CD4-positive, alpha-beta T cell treated with Interleukin-6 for 4 hours (primary cell): ENCODE data around the gene SPIB.
"Not testable (repeated sequence)": the region's sequence is repeated elsewhere in the genome, so short reads cannot be mapped to it uniquely, and the experiment has no call there.

Source experiments
- DNase-seq: peaks from one replicate; pipeline ENCODE4 v3.0.0-alpha.2; 2020; ENCODE audit warnings: mixed read lengths

Gene SPIB

DNA sequence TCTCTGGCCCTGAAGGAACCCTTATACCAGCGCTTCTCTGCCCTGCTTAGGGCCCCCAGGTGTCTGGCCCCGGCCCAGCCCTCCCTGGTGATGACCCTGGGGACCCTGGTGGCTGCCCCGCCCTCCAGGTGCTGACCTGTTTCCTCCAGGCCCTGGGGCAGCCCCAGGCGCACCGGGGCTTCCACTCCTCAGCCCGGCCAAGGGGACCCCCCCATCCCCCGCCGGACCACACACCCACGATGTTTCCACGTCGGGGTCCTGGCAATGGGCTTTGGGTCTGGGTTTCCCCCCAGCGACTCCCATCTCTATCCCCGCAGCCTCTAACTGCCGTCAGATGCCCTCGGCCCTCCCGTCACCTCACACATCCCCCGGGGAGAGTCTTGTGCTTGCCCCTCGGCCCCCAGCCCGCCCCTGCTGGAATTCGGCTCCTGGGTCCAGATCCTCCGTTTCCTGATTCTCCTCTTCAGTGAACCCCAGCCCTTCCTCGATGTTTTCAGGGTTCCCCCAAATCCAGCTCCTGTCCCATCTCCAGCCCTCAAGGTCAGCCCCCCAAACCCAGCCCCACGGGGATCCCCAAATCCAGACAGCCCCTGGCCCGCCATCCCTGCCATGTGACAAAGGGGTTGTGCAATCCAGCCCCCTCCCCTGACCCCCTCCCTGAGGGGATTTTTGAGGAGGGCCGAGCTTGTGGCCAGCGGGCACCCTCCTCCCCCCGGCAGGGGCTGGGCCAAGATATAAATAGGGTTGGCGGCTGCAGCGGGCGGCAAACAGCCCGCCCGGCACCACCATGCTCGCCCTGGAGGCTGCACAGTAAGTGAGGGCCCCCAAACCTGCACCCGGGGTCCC, at the start of gene SPIB:
TSS of gene SPIB (plus strand) at position 763 of the 846 bp plus-strand sequence. CDS start at position 788, 25 bp downstream.
- DNase-seq = no peak

DNA sequence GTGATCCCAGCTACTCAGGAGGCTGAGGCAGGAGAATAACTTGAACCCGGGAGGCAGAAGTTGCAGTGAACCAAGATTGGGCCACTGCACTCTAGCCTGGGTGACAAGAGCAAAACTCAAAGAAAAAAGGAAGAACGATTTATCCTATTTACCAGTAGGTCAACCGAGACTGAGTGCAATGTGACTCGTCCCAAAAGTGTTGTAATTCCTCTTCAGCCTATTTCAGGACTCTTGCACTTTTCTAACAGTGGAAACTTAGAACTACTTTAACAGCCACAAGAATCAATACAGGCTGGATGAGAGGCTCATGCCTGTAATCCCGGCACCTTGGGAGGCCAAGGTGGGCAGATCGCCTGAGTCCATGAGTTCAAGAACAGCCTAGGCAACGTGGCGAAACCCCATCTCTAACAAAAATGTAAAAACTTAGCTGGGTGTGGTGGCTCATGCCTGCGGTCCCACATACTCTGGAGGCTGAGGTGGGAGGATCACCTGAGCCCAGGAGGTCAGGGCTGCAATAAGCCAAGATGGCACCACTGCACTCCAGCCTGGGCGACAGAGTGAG, 46.7 kb upstream of the SPIB start:
- DNase-seq = no peak

DNA sequence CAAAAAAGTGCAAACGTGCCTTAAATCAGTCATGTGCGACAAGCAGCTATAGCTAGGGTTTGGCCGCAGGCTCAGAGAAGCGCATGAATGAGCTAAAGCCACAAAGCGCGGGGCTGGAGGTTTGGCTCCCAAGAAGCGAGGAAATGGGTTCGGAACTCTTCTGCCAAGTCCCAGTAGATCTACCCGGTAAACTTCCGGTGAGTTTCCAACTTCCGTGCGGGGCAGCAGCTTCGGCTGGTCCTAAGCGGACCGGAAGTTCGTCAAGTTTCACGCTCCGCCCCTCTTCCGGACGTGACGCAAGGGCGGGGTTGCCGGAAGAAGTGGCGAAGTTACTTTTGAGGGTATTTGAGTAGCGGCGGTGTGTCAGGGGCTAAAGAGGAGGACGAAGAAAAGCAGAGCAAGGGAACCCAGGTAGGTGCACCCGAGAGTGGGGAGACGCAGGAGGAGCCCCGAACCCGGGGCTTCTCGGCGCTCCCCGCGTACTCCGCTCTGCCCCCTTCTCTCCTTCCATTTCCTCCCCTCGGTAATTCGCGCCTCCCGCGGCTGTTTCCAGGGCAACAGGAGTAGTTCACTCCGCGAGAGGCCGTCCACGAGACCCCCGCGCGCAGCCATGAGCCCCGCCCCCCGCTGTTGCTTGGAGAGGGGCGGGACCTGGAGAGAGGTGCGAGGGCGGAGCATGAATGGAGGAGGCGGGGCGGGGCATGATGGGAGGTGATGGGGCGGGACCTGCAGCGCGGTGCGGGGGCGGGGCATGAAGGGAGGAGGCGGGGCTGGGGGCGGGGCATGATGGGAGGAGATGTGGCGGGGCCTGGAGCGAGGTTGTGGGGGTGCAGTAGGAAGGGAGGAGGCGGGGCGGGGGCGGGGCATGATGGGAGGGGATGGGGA, 42.3 kb upstream of the SPIB start, which contains the start of gene NR1H2:
TSS of gene NR1H2 (plus strand) at position 292 of the 885 bp plus-strand sequence. CDS start 1,149 bp downstream, outside the sequence.
- peak; percentile 95 for DNase-seq

GRCh38 chr19:50377051-50377461, 41.7 kb upstream of the SPIB start:
- peak; percentile 68 for DNase-seq

DNA sequence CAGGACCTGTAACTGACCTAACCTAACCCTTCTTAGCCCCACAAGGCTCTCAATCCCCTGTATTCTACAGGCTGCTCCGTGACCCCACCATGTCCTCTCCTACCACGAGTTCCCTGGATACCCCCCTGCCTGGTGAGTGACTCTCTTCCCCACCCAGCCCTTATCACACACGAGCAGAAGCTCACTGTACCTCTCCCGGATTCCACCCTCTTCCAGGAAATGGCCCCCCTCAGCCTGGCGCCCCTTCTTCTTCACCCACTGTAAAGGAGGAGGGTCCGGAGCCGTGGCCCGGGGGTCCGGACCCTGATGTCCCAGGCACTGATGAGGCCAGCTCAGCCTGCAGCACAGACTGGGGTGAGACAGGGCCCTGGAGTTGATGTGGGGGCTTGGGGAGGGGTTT, 41.2 kb upstream of the SPIB start:
- no peak for DNase-seq

DNA sequence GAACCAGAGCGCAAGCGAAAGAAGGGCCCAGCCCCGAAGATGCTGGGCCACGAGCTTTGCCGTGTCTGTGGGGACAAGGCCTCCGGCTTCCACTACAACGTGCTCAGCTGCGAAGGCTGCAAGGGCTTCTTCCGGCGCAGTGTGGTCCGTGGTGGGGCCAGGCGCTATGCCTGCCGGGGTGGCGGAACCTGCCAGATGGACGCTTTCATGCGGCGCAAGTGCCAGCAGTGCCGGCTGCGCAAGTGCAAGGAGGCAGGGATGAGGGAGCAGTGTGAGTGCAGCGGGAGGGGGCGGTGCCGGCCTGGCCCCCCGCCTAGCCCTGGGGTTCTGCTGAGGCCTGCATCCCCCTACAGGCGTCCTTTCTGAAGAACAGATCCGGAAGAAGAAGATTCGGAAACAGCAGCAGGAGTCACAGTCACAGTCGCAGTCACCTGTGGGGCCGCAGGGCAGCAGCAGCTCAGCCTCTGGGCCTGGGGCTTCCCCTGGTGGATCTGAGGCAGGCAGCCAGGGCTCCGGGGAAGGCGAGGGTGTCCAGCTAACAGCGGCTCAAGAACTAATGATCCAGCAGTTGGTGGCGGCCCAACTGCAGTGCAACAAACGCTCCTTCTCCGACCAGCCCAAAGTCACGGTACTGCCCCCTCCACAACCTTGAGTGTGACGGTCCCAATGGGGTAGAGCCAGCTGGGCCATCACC, 40.4 kb upstream of the SPIB start:
- DNase-seq = no peak

DNA sequence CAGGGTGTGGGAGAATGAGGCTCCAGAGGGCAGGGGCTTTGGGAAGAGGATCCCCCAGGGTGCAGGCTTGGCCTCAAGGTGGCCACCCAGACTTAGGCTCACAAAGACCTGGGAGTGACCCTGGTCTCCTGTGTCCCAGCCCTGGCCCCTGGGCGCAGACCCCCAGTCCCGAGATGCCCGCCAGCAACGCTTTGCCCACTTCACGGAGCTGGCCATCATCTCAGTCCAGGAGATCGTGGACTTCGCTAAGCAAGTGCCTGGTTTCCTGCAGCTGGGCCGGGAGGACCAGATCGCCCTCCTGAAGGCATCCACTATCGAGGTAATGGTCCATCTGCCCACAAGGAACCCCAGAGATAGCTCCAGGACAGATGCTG, 39.9 kb upstream of the SPIB start:
- no peak for DNase-seq

- no peak for DNase-seq
Observed at GRCh38 chr19:50379602-50380001, 39.1 kb upstream of the SPIB start.

DNA sequence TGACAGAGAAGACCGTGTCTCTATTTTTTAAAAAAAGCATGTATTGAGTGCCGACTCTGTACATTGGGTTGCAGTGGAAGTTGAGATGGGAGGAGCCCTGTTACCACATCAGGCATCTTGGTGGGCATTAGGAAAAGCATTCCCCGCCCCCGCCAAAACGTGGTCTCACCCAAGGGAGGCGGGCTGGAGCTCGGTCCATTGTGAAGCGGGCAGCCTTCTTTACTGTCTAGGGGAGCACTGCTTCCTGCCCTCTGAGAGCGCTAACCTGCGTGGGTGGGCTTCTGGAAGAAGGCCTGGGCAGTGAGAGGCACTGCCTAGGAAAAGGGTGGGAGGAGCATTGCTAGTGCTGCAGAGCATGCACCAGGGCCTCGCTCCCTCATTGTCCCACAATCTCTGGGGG, 38.6 kb upstream of the SPIB start:
- DNase-seq = no peak

- no peak for DNase-seq
Observed at GRCh38 chr19:50380751-50381151, 38.0 kb upstream of the SPIB start.

GRCh38 chr19:50381881-50382729, 36.6 kb upstream of the SPIB start:
- no peak for DNase-seq

GRCh38 chr19:50383001-50383851, 35.5 kb upstream of the SPIB start:
- DNase-seq = no peak

DNA sequence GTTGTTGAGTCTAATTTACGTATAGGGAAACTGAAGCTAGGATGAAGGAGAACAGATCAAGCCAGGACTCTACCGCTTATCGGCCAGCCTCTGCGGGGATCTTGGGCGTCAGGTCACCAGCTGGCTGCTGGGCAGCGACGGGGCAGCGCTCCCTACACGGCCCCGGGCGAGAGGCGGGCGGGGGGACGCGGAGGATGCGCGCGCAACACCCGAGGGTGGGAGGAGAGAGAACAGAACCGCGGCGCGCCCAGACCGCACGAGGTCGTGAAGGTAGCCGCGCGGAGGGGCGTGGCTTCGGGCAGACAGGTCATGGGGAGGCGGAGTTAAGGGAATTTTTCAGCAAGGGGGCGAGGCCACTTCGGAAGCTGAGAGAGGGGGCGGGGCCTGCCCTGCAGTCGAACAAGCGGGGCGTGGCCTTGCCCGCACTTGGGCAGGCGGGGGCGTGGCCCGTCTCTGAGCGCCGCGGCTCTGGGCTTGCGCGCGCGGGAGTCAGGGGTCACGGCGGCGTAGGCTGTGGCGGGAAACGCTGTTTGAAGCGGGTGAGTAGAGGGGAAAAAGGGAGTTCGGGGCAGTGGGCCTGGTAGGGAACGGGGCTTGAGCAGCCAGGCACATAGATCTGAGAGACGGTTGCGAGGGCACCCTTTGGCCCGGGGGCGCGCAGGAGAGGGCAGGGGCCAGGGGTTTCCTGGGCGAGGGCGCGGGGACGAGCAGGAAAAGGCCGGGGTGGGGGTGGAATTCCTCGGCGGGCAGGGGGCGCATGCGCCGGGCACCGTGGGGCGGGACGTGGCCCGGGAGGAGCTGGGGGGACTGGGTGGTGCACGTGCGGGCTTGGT, 34.7 kb upstream of the SPIB start, which contains the start of gene POLD1:
TSS of gene POLD1 (plus strand) at position 496 of the 833 bp plus-strand sequence. CDS start 14,505 bp downstream, outside the sequence.
- peak; percentile 99 for DNase-seq

DNA sequence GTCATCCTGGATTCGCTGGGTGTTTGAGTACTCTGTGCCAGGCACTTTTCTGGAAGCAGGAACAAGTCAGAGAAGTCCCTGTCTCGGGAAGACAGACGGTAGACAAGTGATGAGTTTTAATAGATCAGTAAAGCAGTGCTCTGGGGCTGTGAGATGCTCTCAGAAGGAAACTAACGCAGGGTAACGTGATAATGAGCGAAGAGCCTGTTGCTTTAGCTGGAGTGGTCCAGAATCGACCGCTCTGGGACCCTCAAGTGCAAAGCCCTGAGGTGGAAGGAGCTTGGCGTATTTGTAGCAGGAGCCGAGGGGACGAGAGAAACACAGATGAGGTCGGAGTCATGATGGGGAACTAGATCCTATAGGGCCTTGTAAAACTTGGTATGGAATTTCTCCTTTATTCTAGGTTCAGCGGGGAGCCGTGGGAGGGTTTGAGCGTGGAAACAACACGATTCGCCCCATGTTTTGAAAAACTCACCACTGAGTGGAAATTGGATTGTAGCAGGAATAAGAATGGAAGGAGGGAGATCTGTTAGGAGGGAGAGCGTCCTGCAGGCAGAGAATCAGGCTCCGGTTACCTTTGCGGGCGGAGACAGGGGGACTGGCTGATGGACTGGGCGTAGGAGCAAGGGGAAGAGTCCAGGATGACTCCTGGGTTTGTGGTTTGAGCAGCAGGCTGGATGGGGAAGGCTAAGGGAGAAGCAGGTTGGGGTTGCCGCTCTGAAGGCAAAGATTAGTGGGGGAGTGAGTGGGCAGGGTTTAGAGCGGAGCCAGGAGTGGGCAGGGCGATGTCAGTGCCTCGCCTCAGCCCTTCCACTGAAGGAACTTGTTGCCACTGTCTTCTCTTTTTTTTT, 33.8 kb upstream of the SPIB start:
- no peak for DNase-seq

DNA sequence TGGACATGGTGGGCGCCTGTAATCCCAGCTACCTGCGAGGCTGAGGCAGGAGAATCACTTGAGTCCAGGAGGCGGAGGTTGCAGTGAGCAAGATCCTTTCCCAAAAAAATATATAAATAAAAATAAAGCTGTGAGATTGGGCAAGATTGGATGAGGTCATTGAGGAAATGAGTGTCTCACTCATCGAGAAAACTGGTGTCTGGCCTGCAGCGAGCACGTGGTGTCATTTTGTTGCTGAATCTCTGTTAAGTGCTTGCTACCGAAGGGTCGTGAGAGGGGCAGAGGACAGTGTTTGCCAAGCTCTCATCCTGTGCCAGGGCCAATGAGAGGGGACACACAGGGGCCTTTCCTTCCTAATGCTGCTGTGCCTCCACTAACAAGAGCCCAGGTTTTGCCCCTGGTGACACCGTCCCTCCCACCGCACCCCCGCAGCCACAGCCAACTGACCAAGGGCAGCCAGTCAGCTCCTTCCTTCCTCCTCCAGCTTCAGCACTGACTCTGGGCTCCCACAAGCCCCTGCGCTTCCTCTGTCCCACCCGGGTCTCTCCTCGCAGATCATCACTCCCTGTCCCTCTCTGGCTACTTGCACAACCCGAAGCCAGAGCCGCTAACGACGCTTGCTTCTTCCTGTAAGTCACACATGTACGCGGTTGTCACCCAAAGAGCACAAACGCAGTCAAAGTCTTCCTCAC, 31.4 kb upstream of the SPIB start:
- no peak for DNase-seq

DNA sequence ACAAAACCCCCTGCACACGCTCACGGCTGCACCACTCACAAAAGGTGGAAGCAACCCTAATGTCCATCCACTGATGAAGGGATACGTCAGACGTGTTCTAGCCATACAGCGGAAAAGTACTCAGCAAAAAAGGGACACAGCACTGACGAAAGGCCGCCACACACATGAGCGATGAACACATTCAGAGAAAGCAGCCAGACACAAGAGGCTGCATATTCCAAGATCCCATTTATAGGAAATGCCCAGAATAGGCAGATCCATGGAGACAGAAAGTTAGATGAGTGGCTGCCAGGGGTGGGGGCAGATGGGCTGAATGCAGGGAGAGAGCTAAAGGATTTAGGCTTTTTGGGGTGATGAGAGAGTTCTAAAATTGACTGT, 30.9 kb upstream of the SPIB start:
- DNase-seq = no peak

DNA sequence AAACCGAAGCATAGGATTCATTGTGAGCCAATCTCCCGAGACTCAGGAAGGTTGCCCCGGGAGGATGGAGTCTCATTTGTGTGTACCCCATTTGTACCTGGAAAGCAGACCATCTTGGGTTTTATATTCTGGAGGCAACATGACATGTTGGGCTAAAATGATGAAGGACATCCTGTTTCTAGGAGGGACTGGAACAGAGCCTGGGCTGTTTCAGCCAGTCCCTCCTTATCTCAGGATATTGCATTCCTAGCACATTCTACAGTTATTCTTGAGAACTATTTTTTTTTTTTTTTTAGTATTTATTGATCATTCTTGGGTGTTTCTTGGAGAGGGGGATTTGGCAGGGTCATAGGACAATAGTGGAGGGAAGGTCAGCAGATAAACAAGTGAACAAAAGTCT, 28.4 kb upstream of the SPIB start:
- not testable (repeated sequence) for DNase-seq

DNA sequence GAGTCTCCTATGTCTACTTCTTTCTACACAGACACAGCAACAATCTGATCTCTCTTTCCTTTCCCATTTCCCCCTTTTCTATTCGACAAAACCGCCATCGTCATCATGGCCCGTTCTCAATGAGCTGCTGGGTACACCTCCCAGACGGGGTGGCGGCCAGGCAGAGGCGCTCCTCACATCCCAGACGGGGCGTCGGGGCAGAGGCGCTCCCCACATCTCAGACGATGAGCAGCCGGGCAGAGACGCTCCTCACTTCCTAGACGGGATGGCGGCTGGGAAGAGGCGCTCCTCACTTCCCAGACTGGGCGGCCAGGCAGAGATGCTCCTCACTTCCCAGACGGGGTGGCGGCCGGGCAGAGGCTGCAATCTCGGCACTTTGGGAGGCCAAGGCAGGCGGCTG, 27.8 kb upstream of the SPIB start:
- DNase-seq = not testable (repeated sequence)
